CD4-positive, CD25-positive, alpha-beta regulatory T cell (primary cell): ENCODE measurements around the gene RNF167. TPM values are rescaled to one million over a fixed set of nuclear protein-coding genes. Genes with fewer than 3 reads are reported as not detected.

Source experiments
- ATAC-seq, 2 donors: fragments of 150-1000 bp; cut with Tn5 transposase; one replicate each; pipeline ENCODE4 v1.10.0; 2021; ENCODE audit warnings: low read depth in 2 of 2, moderate number of reproducible peaks in 2 of 2, moderate library complexity in 1 of 2
- DNase-seq, 3 donors: peaks; one replicate each; pipeline versions ENCODE4 v3.0.0 to v3.0.0-alpha.2; 2012 to 2022; ENCODE audit warnings: mixed read lengths in 1 of 3
- H3K27ac ChIP-seq: one replicate; pipeline ENCODE4 v1.7.0; 2013; ENCODE audit warnings: mild to moderate bottlenecking, low read length; ENCODE audit not compliant: insufficient read depth, poor library complexity, severe bottlenecking
- H3K27me3 ChIP-seq: one replicate; pipeline ENCODE4 v1.7.0; 2013; ENCODE audit warnings: low read length; ENCODE audit not compliant: control insufficient read depth, insufficient read depth
- H3K36me3 ChIP-seq: one replicate; pipeline ENCODE4 v1.7.0; 2013; ENCODE audit warnings: mild to moderate bottlenecking, low read length, moderate library complexity; ENCODE audit not compliant: control insufficient read depth, insufficient read depth
- H3K4me1 ChIP-seq: 2 replicates; pipeline ENCODE4 v1.7.0; 2013; ENCODE audit warnings: mild to moderate bottlenecking, low read length; ENCODE audit not compliant: insufficient read depth, control insufficient read depth, poor library complexity, severe bottlenecking
- H3K4me3 ChIP-seq: one replicate; pipeline ENCODE4 v1.7.0; 2013; ENCODE audit warnings: low read depth, mild to moderate bottlenecking, low read length, moderate library complexity
- H3K9me3 ChIP-seq, 2 experiments: 1 replicate in 1 of 2; 2 replicates in 1 of 2; pipeline ENCODE4 v1.7.0; 2013; ENCODE audit warnings: low read length in 2 of 2, mild to moderate bottlenecking in 1 of 2, moderate library complexity in 1 of 2; ENCODE audit not compliant: control insufficient read depth in 2 of 2
- H3K27ac Mint-ChIP-seq, 3 donors: one replicate each; pipeline ENCODE4 v1.8.0; 2020 to 2022; ENCODE audit warnings: mild to moderate bottlenecking in 3 of 3, mixed read lengths in 3 of 3, moderate library complexity in 2 of 3
- H3K27me3 Mint-ChIP-seq: one replicate; pipeline ENCODE4 v1.8.0; 2022; ENCODE audit warnings: mild to moderate bottlenecking, mixed read lengths
- H3K36me3 Mint-ChIP-seq: one replicate; pipeline ENCODE4 v1.8.0; 2020; ENCODE audit warnings: mixed read lengths
- H3K4me1 Mint-ChIP-seq, 4 donors: one replicate each; pipeline ENCODE4 v1.8.0; 2020 to 2022; ENCODE audit warnings: mixed read lengths in 4 of 4, mild to moderate bottlenecking in 1 of 4
- H3K4me3 Mint-ChIP-seq, 4 donors: one replicate each; pipeline ENCODE4 v1.8.0; 2020 to 2022; ENCODE audit warnings: mild to moderate bottlenecking in 4 of 4, mixed read lengths in 4 of 4, moderate library complexity in 3 of 4
- H3K9me3 Mint-ChIP-seq, 7 donors: one replicate each; pipeline ENCODE4 v1.8.0; 2020 to 2022; ENCODE audit warnings: mixed read lengths in 7 of 7, mild to moderate bottlenecking in 3 of 7, moderate library complexity in 2 of 7
- polyA plus RNA-seq, 4 donors: library from polyadenylated mRNA; unstranded; fragments of 300-500 nt; fragmentation: Illumina TruSeq; gene quantifications; one replicate each; pipeline ENCODE4 v1.2.3, GENCODE V29; 2021
- total RNA-seq: library from RNA; stranded (reverse); gene quantifications from one replicate; pipeline ENCODE4 v1.2.3, GENCODE V29; 2022

RNF167 gene
- total and polyA plus RNA-seq, 5 donors from 2014 or later: 31.5 to 105 (median 50.7) TPM

DNA sequence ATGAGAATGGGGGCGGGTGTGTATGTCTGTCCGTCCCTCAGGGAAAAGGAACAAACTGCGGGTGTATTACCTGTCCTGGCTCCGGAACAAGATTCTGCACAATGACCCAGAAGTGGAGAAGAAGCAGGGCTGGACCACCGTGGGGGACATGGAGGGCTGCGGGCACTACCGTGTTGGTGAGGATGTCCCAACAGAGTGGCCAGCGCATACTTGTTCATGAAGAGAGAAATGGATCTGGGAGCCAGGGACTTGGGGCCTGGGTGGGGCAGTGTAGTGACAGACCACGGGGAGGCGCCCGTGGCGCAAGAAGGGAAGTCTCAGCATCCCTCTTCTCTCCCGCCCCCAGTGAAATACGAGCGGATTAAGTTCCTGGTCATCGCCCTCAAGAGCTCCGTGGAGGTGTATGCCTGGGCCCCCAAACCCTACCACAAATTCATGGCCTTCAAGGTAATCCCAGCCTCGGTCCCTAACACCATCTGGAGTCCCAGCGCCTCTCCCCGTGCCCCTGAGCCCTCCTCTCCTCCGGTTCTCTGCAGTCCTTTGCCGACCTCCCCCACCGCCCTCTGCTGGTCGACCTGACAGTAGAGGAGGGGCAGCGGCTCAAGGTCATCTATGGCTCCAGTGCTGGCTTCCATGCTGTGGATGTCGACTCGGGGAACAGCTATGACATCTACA, 44.3 kb upstream of the RNF167 start:
- Histone ChIP-seq H3K4me1 (peaks cover 23% of the 10 kb centered on the region), H3K9me3 (no peaks in the 10 kb centered on the region), H3K27me3 (no peaks in the 10 kb centered on the region), H3K4me3 (no peak overlapping the region), H3K27ac (no peak overlapping the region), H3K36me3 (peaks cover 49% of the 10 kb centered on the region)
- ATAC-seq (no peak), DNase-seq (no peak)
- Mint-ChIP-seq H3K4me3 (peak overlapping the region in 1 of 4 donors; percentile 15), H3K4me1 (peaks cover 0 to 17% (median 7%) of the 10 kb centered on the region in 4 donors), H3K27ac (peak overlapping the region in 1 of 3 donors; percentile 6), H3K27me3 (peaks cover 14% of the 10 kb centered on the region), H3K36me3 (peaks cover 10% of the 10 kb centered on the region), H3K9me3 (no peaks in the 10 kb centered on the region)

- peaks cover 15% of the 10 kb centered on the region for H3K27me3 Mint-ChIP-seq
- Histone ChIP-seq H3K36me3 (peaks cover 41% of the 10 kb centered on the region), H3K4me3 (no peak overlapping the region), H3K27me3 (no peaks in the 10 kb centered on the region), H3K9me3 (no peaks in the 10 kb centered on the region), H3K4me1 (peaks cover 27% of the 10 kb centered on the region), H3K27ac (no peak overlapping the region)
- no peaks in the 10 kb centered on the region for H3K9me3 Mint-ChIP-seq
- H3K27ac Mint-ChIP-seq: peak overlapping the region in 1 of 3 donors; percentile 20
- H3K4me3 Mint-ChIP-seq: no peak overlapping the region
- peaks cover 0 to 22% (median 9%) of the 10 kb centered on the region in 4 donors for H3K4me1 Mint-ChIP-seq
- peaks cover 10% of the 10 kb centered on the region for H3K36me3 Mint-ChIP-seq
- DNase-seq (no peak), ATAC-seq (no peak)
Measured at GRCh38 chr17:4896332-4897197, 43.5 kb upstream of the RNF167 start.

- Mint-ChIP-seq H3K27me3 (peaks cover 15% of the 10 kb centered on the region), H3K4me3 (peak overlapping the region in 1 of 4 donors; percentile 10), H3K9me3 (no peaks in the 10 kb centered on the region), H3K36me3 (peaks cover 10% of the 10 kb centered on the region), H3K4me1 (peaks cover 0 to 28% (median 9%) of the 10 kb centered on the region in 4 donors), H3K27ac (peak overlapping the region in 1 of 3 donors; percentile 20)
- DNase-seq (no peak), ATAC-seq (no peak)
- H3K27me3 ChIP-seq: no peaks in the 10 kb centered on the region
- H3K4me3 ChIP-seq: no peak overlapping the region
- peaks cover 27% of the 10 kb centered on the region for H3K4me1 ChIP-seq
- H3K27ac ChIP-seq: no peak overlapping the region
- no peaks in the 10 kb centered on the region for H3K9me3 ChIP-seq
- H3K36me3 ChIP-seq: peaks cover 38% of the 10 kb centered on the region
Measured at GRCh38 chr17:4897198-4897687, 42.8 kb upstream of the RNF167 start.

DNA sequence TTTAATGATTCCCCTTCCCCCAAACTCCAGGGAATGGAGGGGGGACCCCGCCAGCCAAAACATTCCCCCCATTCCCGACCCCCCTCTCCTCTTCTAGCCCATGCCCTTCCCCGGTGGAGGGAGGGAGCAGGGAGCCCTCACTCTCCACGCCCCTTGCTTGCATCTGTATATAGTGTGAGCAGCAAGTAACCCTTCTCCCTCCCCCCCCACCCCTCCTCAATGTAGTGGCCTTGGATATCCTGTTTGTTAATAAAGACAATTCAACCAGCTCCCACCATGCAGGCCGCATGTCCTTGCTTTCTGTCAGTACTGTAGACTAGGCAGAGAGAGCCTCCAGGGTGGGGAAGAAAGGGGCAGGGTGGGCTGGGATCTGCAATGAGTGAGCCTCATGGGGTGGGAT, 42.3 kb upstream of the RNF167 start:
- DNase-seq: no peak
- H3K9me3 Mint-ChIP-seq: peaks cover 0 to 2% (median 0%) of the 10 kb centered on the region in 7 donors
- no peak overlapping the region for H3K4me3 ChIP-seq
- H3K36me3 ChIP-seq: peaks cover 38% of the 10 kb centered on the region
- ATAC-seq: no peak
- H3K4me3 Mint-ChIP-seq: peak overlapping the region in 3 of 4 donors; percentile 10 to 85 (median 79)
- no peak overlapping the region for H3K27ac ChIP-seq
- peaks cover 10% of the 10 kb centered on the region for H3K36me3 Mint-ChIP-seq
- H3K4me1 ChIP-seq: peaks cover 33% of the 10 kb centered on the region
- H3K27me3 Mint-ChIP-seq: peaks cover 15% of the 10 kb centered on the region
- peak overlapping the region in 1 of 3 donors; percentile 85 for H3K27ac Mint-ChIP-seq
- H3K4me1 Mint-ChIP-seq: peaks cover 0 to 33% (median 12%) of the 10 kb centered on the region in 4 donors
- no peaks in the 10 kb centered on the region for H3K27me3 ChIP-seq
- no peaks in the 10 kb centered on the region for H3K9me3 ChIP-seq

DNA sequence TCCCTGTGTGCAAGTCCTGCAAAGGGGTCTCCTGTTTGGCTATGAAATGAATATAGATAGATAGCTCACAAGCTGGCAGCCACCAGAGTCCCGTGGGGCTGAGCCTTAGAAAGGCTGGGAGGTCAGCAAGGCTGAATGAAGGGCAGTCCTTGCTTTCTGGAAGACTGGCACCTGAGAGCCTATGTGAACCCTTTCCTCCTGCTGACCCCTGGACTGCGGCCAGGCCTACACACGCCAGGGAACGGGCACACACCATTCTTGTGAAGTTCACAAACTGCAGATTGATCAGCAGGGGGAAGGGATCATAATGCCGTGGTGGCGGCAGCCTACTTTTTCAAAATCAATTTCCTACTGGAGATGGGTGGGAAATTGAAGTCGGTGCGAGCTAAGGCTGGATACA, 41.7 kb upstream of the RNF167 start:
- H3K36me3 Mint-ChIP-seq: peaks cover 10% of the 10 kb centered on the region
- H3K9me3 Mint-ChIP-seq: peaks cover 0 to 4% (median 0%) of the 10 kb centered on the region in 7 donors
- Histone ChIP-seq H3K36me3 (peaks cover 34% of the 10 kb centered on the region), H3K27ac (no peak overlapping the region), H3K27me3 (no peaks in the 10 kb centered on the region), H3K4me1 (peaks cover 38% of the 10 kb centered on the region), H3K4me3 (no peak overlapping the region), H3K9me3 (no peaks in the 10 kb centered on the region)
- ATAC-seq (no peak), DNase-seq (no peak)
- peak overlapping the region; percentile 79 to 94 (median 82) for H3K4me3 Mint-ChIP-seq
- H3K27ac Mint-ChIP-seq: peak overlapping the region; percentile 63 to 85 (median 72)
- peaks cover 0 to 39% (median 17%) of the 10 kb centered on the region in 4 donors for H3K4me1 Mint-ChIP-seq
- H3K27me3 Mint-ChIP-seq: peaks cover 17% of the 10 kb centered on the region

- Mint-ChIP-seq H3K9me3 (peaks cover 0 to 4% (median 0%) of the 10 kb centered on the region in 7 donors), H3K4me1 (peaks cover 0 to 43% (median 21%) of the 10 kb centered on the region in 4 donors), H3K27me3 (peaks cover 22% of the 10 kb centered on the region), H3K27ac (peak overlapping the region in 2 of 3 donors; percentile 72 to 85), H3K4me3 (peak overlapping the region; percentile 79 to 99 (median 86)), H3K36me3 (peaks cover 10% of the 10 kb centered on the region)
- Histone ChIP-seq H3K4me1 (peaks cover 42% of the 10 kb centered on the region), H3K9me3 (no peaks in the 10 kb centered on the region), H3K27me3 (no peaks in the 10 kb centered on the region), H3K4me3 (no peak overlapping the region), H3K27ac (peak overlapping the region; percentile 72), H3K36me3 (peaks cover 28% of the 10 kb centered on the region)
- DNase-seq (no peak), ATAC-seq (no peak)
Measured at GRCh38 chr17:4898927-4899326, 41.1 kb upstream of the RNF167 start.

- Histone ChIP-seq H3K4me3 (peak within 1 kb of the TSS; percentile 69), H3K27me3 (no peaks in the 10 kb centered on the region), H3K9me3 (no peaks in the 10 kb centered on the region), H3K36me3 (peaks cover 21% of the 10 kb centered on the region), H3K27ac (peak within 1 kb of the TSS; percentile 72), H3K4me1 (peaks cover 42% of the 10 kb centered on the region)
- peaks cover 0 to 4% (median 0%) of the 10 kb centered on the region in 7 donors for H3K9me3 Mint-ChIP-seq
- peaks cover 22% of the 10 kb centered on the region for H3K27me3 Mint-ChIP-seq
- peaks cover 10% of the 10 kb centered on the region for H3K36me3 Mint-ChIP-seq
- H3K4me3 Mint-ChIP-seq: peak within 1 kb of the TSS; percentile 88 to 99 (median 96)
- peak; percentile 81 to 93 (median 91) for DNase-seq
- H3K27ac Mint-ChIP-seq: peak within 1 kb of the TSS; percentile 5 to 99 (median 96)
- ATAC-seq: peak; percentile 77
- H3K4me1 Mint-ChIP-seq: peaks cover 0 to 43% (median 21%) of the 10 kb centered on the region in 4 donors
Measured at GRCh38 chr17:4899341-4900230, 40.5 kb upstream of the RNF167 start, which contains the start of gene C17orf107. C17orf107 (plus strand) TSS chr17:4899536; CDS start chr17:4899763, 227 bp downstream.
